ENCODE data around the gene MEIKIN. TPM values are rescaled to one million over a fixed set of nuclear protein-coding genes. Genes with fewer than 3 reads are reported as not detected.

MEIKIN gene
- total RNA-seq, 1 donor from 2014 or later = not detected

DNA sequence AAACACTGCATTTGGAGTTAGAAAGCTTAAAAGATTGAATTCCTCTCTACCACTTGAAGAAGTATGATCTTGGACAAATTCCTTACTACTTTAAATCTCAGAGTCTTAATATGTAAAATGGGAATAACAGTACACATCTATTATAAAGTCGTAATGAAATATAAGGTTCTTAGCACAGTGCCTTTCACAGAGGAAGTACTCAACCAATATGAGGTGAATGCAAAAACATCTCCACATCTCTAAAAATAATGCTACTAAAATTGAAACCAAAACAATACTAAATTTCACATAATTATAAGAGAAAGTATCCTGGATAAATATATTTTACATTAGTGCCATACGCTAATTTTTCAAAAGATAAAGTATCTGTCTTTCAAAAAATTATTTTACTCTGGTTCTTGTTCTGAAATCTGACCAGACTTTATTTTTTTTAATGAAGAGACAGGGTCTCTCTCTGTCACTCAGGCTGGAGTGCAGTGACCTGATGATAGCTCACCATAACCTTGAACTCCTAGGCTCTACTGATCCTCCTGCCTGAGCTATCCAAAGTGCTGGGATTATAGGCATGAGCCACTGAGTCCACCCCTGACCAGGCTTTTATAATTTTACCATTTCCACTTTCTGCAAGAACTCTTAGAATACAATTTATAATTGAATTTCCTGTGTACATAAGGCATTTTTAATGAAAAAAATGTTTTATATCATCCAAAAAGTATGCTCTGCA lies 127.3 kb downstream of the MEIKIN start:
- Mint-ChIP-seq H3K36me3 (ENCODE audit: unreplicated experiment) (no peaks in the 10 kb centered on the region), H3K27ac (ENCODE audit: unreplicated experiment) (no peak overlapping the region), H3K9me3 (ENCODE audit: unreplicated experiment) (no peaks in the 10 kb centered on the region), H3K4me3 (ENCODE audit: unreplicated experiment) (no peak overlapping the region), H3K4me1 (ENCODE audit: low read depth, unreplicated experiment) (no peaks in the 10 kb centered on the region), H3K27me3 (ENCODE audit: unreplicated experiment) (peaks cover 2% of the 10 kb centered on the region)
- no peak for TF ChIP-seq CTCF (IDR thresholded peaks at IDR 0.05; ENCODE audit: partially characterized antibody, unreplicated experiment)
- no peak for DNase-seq

DNA sequence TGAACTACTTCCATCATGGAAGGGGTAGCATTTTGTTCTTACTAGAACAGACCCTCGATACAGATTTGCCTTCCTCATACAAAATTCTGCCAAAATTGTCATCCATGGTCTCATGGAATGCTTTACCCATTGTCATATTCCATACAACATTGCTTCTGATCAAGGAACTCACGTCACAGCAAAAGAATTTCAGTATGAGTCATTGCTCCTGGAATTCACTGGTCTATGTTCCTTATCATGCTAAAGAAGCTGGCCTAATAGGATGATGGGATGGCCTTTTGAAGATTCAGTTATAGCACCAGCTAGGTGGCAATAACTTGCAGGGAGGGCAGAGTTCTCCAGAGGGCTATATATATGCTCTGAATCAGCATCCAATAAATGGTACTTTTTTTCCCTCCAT lies 130.5 kb downstream of the MEIKIN start:
- no peak for DNase-seq
- no peaks in the 10 kb centered on the region for H3K27me3 Mint-ChIP-seq (ENCODE audit: unreplicated experiment)
- no peak overlapping the region for H3K4me3 Mint-ChIP-seq (ENCODE audit: unreplicated experiment)
- no peak for TF ChIP-seq CTCF (IDR thresholded peaks at IDR 0.05; ENCODE audit: partially characterized antibody, unreplicated experiment)
- no peaks in the 10 kb centered on the region for H3K36me3 Mint-ChIP-seq (ENCODE audit: unreplicated experiment)
- no peaks in the 10 kb centered on the region for H3K9me3 Mint-ChIP-seq (ENCODE audit: unreplicated experiment)
- no peak overlapping the region for H3K27ac Mint-ChIP-seq (ENCODE audit: unreplicated experiment)
- no peaks in the 10 kb centered on the region for H3K4me1 Mint-ChIP-seq (ENCODE audit: low read depth, unreplicated experiment)

GRCh38 chr5:131812371-131813160 lies 132.9 kb downstream of the MEIKIN start:
- H3K9me3 Mint-ChIP-seq (ENCODE audit: unreplicated experiment) = no peaks in the 10 kb centered on the region
- no peak for DNase-seq
- no peak overlapping the region for H3K4me3 Mint-ChIP-seq (ENCODE audit: unreplicated experiment)
- no peak overlapping the region for H3K27ac Mint-ChIP-seq (ENCODE audit: unreplicated experiment)
- H3K27me3 Mint-ChIP-seq (ENCODE audit: unreplicated experiment) = no peaks in the 10 kb centered on the region
- no peaks in the 10 kb centered on the region for H3K36me3 Mint-ChIP-seq (ENCODE audit: unreplicated experiment)
- no peaks in the 10 kb centered on the region for H3K4me1 Mint-ChIP-seq (ENCODE audit: low read depth, unreplicated experiment)
- no peak for TF ChIP-seq CTCF (IDR thresholded peaks at IDR 0.05; ENCODE audit: partially characterized antibody, unreplicated experiment)

DNA sequence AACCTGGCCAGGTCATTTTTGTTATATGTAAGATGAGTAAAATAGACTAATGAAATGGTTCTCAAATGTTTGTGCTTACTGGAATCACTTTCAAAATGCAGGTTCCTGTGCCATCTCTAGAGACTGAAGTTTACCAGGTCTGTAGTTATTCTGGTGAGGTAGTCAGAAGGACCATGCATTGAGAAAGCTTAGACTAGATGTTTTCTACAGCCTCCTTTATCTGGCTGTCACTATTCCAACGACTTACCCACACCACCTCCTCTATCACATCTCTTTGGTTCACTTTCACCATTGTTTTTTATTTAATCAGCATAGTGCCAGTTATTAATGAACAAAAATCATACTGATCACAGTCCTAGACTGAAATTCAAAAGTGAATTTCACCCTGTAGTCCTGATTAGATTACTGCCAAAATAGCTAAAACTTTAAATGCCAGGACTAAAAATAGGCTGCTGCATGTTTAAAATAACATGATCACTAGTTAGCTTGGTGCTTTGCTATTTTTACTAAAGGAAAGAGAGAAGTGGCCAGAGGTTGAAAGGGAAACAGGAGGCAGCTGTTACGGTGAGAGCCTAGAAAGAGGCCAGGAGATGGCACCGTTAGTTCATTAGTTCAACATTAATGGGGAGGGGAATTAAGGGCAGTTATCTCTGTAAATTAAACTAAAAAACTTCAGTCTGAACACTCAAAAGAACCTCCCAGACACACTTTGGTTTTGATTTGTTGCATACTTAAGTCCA lies 134.8 kb downstream of the MEIKIN start:
- no peak for DNase-seq
- Mint-ChIP-seq H3K27ac (ENCODE audit: unreplicated experiment) (no peak overlapping the region), H3K4me3 (ENCODE audit: unreplicated experiment) (no peak overlapping the region), H3K9me3 (ENCODE audit: unreplicated experiment) (no peaks in the 10 kb centered on the region), H3K27me3 (ENCODE audit: unreplicated experiment) (peaks cover 3% of the 10 kb centered on the region), H3K36me3 (ENCODE audit: unreplicated experiment) (no peaks in the 10 kb centered on the region), H3K4me1 (ENCODE audit: low read depth, unreplicated experiment) (no peaks in the 10 kb centered on the region)
- TF ChIP-seq CTCF (IDR thresholded peaks at IDR 0.05; ENCODE audit: partially characterized antibody, unreplicated experiment) = no peak
